Choroid plexus epithelial cell (primary cell): Measurements from ENCODE around the gene MYL3.
A peak's percentile ranks its signal among the peaks of the same experiment; 100 is the strongest.
"Not testable (repeated sequence)": the region's sequence is repeated elsewhere in the genome, so short reads cannot be mapped to it uniquely, and the experiment has no call there.

Source experiments
- DNase-seq: peaks from one replicate; pipeline ENCODE4 v3.0.0-alpha.2; 2010; ENCODE audit warnings: low read depth
- H3K4me3 ChIP-seq: 2 replicates; pipeline ENCODE4 v1.5.1; 2011; ENCODE audit warnings: low read depth, mild to moderate bottlenecking, control low read depth, low read length, moderate library complexity
- TF ChIP-seq, protein P1 (sequence below): conservative IDR thresholded peaks from 2 replicates; pipeline ENCODE4 v1.5.1; 2011; ENCODE audit warnings: low read depth, mild to moderate bottlenecking, control low read depth, inconsistent platforms, low read length, moderate library complexity

Gene MYL3

DNA sequence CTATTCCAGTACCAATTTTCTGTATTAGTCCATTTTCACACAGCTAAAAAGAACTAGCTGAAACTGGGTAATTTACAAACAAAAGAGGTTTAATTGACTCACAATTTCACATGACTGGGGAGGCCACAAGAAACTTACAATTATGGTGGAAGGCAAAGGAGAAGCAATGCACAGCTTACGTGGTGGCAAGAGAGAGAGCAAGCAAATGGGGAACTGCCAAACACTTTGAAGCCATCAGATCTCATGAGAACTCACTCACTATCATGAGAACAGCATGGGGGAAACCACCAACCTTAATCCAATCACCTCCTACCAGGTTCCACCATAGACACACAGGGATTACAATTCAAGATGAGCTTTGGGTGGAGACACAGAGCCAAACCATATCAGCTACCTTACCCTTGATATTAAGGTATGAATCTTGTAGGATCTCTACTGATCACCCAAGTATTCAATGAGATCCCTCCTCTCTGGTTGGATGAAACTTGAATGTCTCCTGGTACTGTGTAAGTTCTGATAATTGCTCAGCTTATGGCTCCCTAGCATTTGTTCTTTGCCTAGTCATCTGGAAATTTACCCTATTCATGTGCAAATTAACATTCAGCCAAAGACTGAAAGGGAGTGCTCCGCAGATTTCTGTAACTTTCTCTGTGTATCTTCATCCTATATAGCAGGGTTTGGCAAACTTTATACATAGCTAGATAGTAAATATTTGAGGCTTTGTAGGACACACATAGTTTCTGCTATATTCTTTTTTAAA lies 38.9 kb downstream of the MYL3 start:
- no peak overlapping the region for H3K4me3 ChIP-seq
- TF ChIP-seq, protein P1, sequence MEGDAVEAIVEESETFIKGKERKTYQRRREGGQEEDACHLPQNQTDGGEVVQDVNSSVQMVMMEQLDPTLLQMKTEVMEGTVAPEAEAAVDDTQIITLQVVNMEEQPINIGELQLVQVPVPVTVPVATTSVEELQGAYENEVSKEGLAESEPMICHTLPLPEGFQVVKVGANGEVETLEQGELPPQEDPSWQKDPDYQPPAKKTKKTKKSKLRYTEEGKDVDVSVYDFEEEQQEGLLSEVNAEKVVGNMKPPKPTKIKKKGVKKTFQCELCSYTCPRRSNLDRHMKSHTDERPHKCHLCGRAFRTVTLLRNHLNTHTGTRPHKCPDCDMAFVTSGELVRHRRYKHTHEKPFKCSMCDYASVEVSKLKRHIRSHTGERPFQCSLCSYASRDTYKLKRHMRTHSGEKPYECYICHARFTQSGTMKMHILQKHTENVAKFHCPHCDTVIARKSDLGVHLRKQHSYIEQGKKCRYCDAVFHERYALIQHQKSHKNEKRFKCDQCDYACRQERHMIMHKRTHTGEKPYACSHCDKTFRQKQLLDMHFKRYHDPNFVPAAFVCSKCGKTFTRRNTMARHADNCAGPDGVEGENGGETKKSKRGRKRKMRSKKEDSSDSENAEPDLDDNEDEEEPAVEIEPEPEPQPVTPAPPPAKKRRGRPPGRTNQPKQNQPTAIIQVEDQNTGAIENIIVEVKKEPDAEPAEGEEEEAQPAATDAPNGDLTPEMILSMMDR, result no peak
- no peak for DNase-seq

DNA sequence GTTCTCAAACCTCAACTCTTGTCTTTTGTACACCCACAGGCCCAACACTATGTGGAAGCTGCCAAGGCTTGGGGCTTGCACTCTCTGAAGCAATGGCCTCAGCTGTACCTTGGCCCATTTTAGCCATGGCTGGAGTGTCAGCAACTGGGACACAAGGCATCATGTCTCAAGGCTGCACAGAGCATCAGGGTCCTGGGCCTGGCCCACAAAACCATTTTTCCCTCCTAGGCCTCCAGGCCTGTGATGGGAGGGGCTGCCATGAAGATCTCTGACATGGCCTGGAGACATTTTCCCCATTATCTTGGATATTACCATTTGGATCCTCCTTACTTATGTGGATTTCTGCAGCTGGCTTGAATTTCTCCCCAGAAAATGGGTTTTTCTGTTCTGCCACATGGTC lies 39.9 kb downstream of the MYL3 start:
- not testable (repeated sequence) for DNase-seq, H3K4me3 ChIP-seq

DNA sequence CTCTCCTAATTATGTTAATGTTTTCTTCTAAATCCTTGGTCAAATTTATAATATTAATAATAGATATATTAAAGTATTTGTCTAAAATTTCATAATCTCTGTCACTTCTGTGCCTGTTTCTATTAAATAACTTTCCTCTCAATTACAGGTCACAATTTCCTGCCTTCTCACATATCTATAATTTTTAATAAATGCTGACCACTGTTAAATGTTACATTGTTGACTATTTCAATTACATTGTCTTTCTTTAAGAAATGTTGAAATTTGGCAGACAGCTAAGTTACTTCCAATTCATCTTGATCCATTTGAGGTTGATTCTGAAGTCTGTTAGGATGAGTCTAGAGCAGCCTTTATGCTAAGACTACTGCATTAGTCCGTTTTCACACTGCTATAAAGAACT lies 41.7 kb downstream of the MYL3 start:
- no peak overlapping the region for H3K4me3 ChIP-seq
- DNase-seq, result no peak
- TF ChIP-seq, protein P1, result no peak

DNA sequence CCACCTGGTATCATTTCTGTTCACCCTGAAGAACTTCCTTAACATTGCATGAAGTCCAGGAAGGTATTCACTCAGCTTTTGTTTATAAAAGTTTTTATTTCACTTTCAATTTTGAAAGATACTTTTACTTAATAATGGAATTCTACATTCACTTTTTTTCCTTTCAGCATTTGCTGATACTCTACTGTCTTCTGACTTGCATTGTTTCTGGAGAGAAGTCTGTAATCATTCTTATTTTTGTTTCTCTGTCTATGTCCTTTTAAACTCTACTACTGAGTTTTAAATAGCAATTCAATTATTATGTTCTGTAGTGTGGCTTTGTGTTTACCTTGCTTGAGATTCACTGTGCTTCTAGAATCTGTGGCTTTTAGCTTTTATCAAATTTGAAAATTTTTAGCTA lies 42.4 kb downstream of the MYL3 start:
- no peak for DNase-seq
- H3K4me3 ChIP-seq, result no peak overlapping the region
- TF ChIP-seq, protein P1, result no peak

DNA sequence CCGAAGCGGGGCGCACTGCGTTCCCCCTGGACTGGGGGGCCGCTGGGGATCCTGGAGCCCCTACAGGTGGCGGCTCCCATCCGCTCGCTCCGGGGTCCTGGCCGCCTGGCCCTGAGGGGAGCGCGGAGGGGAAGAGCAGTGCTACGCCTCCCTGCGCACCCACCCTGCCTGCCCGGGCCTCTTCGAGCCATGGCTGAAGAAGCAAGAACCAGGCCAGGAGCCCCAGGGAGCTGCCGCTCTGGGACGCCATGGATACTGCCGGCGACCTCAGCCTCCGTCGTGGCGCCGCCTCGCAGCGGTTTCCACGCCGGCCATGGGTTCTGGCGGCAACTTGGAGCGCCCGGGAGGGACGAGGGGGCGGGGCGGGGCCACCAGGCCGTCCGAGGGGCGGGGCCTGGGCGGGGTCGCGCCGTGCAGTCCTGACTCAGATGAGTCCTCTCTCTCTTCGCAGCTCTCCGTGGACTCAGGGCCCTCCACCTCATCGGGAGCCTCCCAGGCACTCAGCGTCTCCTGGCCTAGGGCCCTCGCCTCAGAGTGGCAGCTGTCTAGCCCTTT lies 50.9 kb downstream of the MYL3 start:
- TF ChIP-seq, protein P1, result no peak
- H3K4me3 ChIP-seq, result peak overlapping the region; percentile 39
- DNase-seq, result peak; percentile 34

DNA sequence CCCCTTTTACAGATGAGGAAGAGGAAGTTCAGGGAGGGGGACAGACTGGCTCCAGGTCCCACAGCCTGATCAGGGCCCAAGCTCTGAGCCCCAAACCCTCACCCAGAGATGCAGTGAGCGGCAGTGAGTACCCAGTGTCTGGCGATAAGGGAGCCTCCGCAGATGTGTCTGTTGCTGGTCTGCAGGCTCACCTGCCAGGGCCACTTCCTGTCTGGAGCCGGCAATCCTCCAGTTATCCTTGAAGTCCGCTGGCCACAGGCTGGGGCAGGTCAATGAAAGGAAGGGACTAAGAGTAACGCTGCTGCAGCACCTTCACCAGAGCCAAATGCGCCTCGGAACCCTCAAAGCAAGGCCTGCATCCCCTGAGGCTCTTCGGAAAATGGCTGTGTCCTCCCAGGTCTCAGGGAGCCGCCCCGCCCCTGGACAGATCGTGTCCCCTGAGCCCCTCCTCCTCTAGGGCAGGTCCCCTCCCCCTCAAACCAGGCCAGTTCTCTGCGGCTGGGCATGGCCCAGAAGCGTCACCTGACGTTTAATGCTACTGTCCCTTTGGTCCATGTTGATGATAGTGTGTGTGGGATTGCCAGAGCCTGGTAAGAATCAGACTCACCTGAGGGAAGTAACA lies 51.5 kb downstream of the MYL3 start:
- TF ChIP-seq, protein P1, result no peak
- DNase-seq, result no peak
- no peak overlapping the region for H3K4me3 ChIP-seq

DNA sequence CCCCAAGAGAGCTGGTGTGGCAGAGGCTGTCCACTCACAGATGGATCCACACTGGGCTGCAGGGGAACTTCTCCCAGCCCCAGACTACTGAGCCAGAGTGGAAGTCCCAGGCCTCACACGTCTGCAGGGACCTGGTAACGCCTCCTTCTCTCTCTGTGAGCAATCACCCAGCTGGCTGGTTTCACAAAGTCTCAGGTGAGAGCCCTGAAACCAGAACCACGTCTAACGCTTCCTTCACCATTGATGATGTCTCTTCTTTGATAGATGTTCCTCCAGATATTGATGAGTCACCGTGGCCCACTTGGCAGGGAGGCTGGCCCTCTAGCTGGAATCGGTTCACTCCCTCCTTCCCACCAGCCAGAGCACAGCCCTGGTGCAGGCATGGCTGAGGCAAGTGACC lies 54.5 kb downstream of the MYL3 start:
- H3K4me3 ChIP-seq, result not testable (repeated sequence)

More for the DNA sequence above, 54.5 kb downstream of the MYL3 start:
- DNase-seq, result not testable (repeated sequence)
